AG04449 (cell line): ENCODE data around the gene LRRC59.

Source experiments
- CTCF ChIA-PET: fragments of 350-600 bp; formaldehyde crosslinking; extraction: SDS; loops from one replicate; lab custom pipeline; 2021; ENCODE audit warnings: antibody characterized with exemption; lab: Yijun Ruan, JAX
- POLR2A ChIA-PET: fragments of 400-600, 350-600 bp; formaldehyde crosslinking; extraction: SDS; loops from one replicate; lab custom pipeline; 2020; ENCODE audit warnings: antibody characterized with exemption, inconsistent platforms; lab: Yijun Ruan, JAX
- DNase-seq: peaks from one replicate; pipeline ENCODE4 v3.0.0-alpha.2; 2010; ENCODE audit warnings: low read depth, low spot score
- H3K4me3 ChIP-seq: 2 replicates; pipeline ENCODE4 v1.5.1; 2011; ENCODE audit warnings: low read depth, mild to moderate bottlenecking, control low read depth, low read length
- TF ChIP-seq, protein P1 (sequence below): IDR thresholded peaks from one replicate; pipeline ENCODE4 v1.5.1; 2011; ENCODE audit warnings: mild to moderate bottlenecking, moderate library complexity, low read length, control low read depth, inconsistent platforms; ENCODE audit not compliant: insufficient read depth; ENCODE audit errors: missing control alignments

LRRC59 gene

DNA sequence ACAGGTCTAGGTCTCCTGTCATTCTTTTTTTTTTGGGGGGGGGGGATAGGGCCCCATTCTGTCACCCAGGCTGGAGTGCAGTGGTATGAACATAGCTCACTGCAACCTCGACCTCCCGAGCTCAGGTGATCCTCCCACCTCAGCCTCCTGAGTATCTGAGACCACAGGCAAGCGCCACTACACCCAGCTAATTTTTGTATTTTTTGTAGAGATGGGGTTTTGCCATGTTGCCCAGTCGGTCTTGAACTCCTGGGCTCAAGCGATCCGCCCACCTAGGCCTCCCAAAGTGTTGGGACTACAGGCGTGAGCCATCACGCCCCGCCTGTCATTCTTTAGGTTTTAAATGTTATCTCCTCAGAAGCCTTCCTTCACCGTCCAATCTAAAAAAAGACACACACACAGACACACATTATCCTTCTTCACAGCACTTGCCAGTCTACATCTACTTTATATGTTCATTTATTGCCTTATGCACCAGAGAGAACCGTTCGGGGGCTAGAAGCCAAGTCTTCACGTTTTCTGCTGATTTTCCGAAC, 25.0 kb downstream of the LRRC59 start:
- POLR2A ChIA-PET: no interaction called here
- TF ChIP-seq, protein P1, sequence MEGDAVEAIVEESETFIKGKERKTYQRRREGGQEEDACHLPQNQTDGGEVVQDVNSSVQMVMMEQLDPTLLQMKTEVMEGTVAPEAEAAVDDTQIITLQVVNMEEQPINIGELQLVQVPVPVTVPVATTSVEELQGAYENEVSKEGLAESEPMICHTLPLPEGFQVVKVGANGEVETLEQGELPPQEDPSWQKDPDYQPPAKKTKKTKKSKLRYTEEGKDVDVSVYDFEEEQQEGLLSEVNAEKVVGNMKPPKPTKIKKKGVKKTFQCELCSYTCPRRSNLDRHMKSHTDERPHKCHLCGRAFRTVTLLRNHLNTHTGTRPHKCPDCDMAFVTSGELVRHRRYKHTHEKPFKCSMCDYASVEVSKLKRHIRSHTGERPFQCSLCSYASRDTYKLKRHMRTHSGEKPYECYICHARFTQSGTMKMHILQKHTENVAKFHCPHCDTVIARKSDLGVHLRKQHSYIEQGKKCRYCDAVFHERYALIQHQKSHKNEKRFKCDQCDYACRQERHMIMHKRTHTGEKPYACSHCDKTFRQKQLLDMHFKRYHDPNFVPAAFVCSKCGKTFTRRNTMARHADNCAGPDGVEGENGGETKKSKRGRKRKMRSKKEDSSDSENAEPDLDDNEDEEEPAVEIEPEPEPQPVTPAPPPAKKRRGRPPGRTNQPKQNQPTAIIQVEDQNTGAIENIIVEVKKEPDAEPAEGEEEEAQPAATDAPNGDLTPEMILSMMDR: no peak
- CTCF ChIA-PET: interaction anchor here (0.9 to 6.9 kb wide), 4 partner anchors 7 to 25 kb away, joined by 3 to 60 read pairs (median 29); partner anchors contain the start of gene LRRC59
- DNase-seq: no peak
- H3K4me3 ChIP-seq: peak overlapping the region; percentile 100

DNA sequence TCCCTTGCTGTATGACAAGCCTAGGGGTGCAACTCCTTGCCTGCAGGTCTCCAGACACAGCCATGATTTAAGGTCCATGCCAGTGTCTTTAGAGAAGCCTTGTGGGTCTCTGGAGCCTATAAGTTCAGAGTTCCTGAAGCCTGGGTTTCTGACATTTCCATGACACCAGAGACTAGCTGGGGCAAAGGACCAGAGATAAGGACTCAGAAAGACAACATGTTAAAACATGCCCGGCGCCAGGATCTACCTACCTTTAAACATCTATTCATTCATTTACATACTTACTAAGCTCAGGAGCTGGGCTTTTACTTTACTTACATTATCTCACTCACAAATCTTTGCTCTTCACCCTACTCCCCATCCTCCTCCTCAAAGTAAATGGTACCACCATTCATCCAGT, 25.8 kb downstream of the LRRC59 start:
- CTCF ChIA-PET: interaction anchor here (1.0 to 6.9 kb wide), 3 partner anchors 11 to 26 kb away, joined by 3 to 60 read pairs (median 52); partner anchors contain the start of gene LRRC59
- no peak for DNase-seq
- H3K4me3 ChIP-seq: no peak overlapping the region
- TF ChIP-seq, protein P1: no peak
- POLR2A ChIA-PET: no interaction called here

DNA sequence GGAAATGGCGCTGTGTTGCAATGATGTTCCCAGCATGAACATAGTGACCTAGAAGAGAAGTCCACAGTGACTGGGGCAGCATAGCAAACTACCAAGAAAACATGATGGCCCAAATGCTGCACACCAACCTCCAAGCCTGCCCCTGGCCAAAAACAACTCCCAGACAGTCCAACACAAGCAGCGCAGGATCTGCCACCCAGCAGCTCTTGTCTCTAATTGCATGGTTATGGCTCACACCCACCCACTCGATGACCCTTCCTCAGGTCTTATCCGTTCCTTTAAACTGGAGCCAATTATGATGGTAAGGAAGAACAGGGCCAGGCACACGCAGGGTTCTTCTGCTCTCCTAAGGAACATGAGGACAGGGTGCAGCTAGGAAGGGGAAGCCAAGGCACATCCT, 27.3 kb downstream of the LRRC59 start:
- ChIA-PET POLR2A (no interaction called here), CTCF (interaction anchor here (1.0 to 6.9 kb wide), 4 partner anchors 10 to 27 kb away, joined by 3 to 60 read pairs (median 28); partner anchors contain the start of genes LRRC59 and XYLT2)
- TF ChIP-seq, protein P1: no peak
- no peak for DNase-seq
- no peak overlapping the region for H3K4me3 ChIP-seq

DNA sequence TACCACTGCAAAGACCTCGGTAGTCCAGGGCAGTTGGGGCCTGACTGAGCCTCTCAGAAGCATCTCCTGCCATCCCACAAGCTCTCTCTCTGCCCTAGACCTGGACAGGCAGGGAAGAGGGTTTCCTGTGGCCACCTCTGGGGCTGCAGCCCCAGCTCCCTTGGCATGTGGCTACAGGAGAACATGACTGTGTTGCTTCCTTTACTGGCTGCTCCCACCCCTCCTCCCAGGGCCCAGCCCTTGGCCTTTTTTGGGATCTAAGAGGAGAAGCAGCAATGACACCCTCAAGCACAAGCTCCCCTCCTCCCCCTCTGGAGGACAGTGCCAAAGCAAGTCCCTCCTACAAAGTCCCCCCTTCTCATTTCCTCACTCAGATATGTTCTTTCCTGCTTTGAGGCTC, 29.9 kb downstream of the LRRC59 start:
- ChIA-PET CTCF (interaction anchor here (2.3 kb wide), 1 partner anchor 30 kb away, joined by 17 read pairs; the partner anchor contains the start of gene LRRC59), POLR2A (no interaction called here)
- TF ChIP-seq, protein P1: no peak
- DNase-seq: no peak
- no peak overlapping the region for H3K4me3 ChIP-seq

DNA sequence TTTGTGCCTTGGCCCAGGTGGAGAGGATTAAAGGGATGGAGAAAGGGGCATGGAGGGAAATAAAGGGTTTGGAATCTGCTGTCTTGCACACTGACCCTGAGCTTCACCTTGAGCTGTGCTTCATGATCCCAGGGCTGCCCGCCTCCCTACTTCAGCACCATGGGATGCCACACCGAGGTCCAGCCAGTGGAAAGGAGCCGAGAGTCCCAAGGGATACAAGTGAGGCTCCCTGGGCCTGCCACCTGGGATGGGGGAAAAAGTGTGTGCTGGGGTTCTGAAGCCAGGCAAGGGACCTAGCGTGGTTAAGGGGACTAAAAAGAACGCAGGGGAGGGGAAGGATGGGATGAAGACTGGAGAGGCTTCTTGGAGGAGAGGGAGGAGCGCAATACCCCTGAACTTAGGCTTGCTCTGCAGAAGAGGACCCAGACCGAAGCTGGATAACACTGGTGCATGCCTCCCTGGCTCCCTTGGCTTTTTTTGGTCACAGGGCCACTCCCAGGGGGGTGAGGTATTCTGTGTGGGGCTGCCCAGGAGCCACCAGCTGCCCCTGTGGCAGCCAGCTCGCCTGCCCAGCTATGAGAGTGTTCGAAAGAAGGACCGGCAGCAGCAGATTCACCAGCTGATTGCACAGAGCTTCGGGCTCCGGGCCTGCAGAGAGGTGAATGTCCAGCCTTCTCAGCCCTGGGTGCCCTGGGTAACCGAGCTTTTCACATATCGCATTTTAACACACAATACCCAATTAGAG, 31.5 kb downstream of the LRRC59 start:
- DNase-seq: no peak
- CTCF ChIA-PET: interaction anchor here (0.6 to 9.3 kb wide), 8 partner anchors 7 to 271 kb away, joined by 3 to 116 read pairs (median 3); partner anchors contain the start of genes EME1, LRRC59, MRPL27 and PDK2
- POLR2A ChIA-PET: interaction anchor here (0.9 kb wide), 1 partner anchor 16 kb away, joined by 3 read pairs; no protein-coding TSS in a partner anchor
- no peak overlapping the region for H3K4me3 ChIP-seq
- TF ChIP-seq, protein P1: no peak

DNA sequence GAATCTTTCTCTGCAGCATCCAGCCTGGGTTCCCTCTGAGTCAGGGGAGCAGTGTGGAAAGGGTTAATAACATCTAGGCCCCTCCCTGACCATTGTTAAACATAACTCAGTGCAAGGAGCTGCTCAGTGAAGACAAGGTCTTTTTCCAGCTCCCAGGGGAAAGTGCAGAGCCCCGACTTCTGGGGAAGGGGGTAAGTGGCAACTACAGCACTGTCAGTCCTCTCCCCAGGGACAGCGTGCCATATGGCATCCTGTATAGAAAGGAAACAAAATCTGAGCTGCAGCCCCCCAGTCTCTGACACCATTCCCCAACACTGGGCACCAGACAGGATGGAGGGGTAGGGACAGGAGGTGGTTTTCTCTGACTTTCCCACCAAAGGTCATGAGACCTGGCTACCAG, 32.2 kb downstream of the LRRC59 start:
- no peak for DNase-seq
- POLR2A ChIA-PET: interaction anchor here (0.9 kb wide), 1 partner anchor 16 kb away, joined by 3 read pairs; no protein-coding TSS in a partner anchor
- TF ChIP-seq, protein P1: no peak
- CTCF ChIA-PET: interaction anchor here (0.6 to 9.3 kb wide), 9 partner anchors 8 to 271 kb away, joined by 3 to 116 read pairs (median 3); partner anchors contain the start of genes EME1, LRRC59, MRPL27 and PDK2
- no peak overlapping the region for H3K4me3 ChIP-seq
